KMS-11 (cell line): ENCODE data around the gene DDX51.

ENCODE experiments used
- H2AFZ ChIP-seq: fragments of 200-600 bp; sonication (generic); 2 replicates; pipeline ENCODE4 v1.6.1; 2016; ENCODE audit warnings: antibody characterized with exemption, mixed run types, low read depth
- H3K27ac ChIP-seq: fragments of 200-600 bp; sonication (generic); 2 replicates; pipeline ENCODE4 v1.6.1; 2016; ENCODE audit warnings: mild to moderate bottlenecking, mixed run types
- H3K27me3 ChIP-seq: fragments of 200-600 bp; sonication (generic); 2 replicates; pipeline ENCODE4 v1.6.1; 2017; ENCODE audit warnings: mild to moderate bottlenecking, low read depth, mixed run types, moderate library complexity; ENCODE audit not compliant: insufficient read depth
- H3K36me3 ChIP-seq: fragments of 200-600 bp; sonication (generic); 2 replicates; pipeline ENCODE4 v1.6.1; 2017; ENCODE audit warnings: mild to moderate bottlenecking, mixed run types; ENCODE audit not compliant: insufficient read depth
- H3K4me1 ChIP-seq: fragments of 200-600 bp; sonication (generic); 2 replicates; pipeline ENCODE4 v1.6.1; 2016; ENCODE audit warnings: mild to moderate bottlenecking, low read depth, mixed run types; ENCODE audit not compliant: poor library complexity, severe bottlenecking
- H3K4me2 ChIP-seq: fragments of 200-600 bp; sonication (generic); 2 replicates; pipeline ENCODE4 v1.7.0; 2016; ENCODE audit warnings: mild to moderate bottlenecking, mixed run types
- H3K4me3 ChIP-seq: fragments of 200-600 bp; sonication (generic); IDR thresholded peaks from 2 replicates; pipeline ENCODE4 v1.6.1; 2017; ENCODE audit warnings: low read depth, low read length, mixed read lengths; ENCODE audit not compliant: insufficient read depth
- H3K79me2 ChIP-seq: fragments of 200-600 bp; sonication (generic); 2 replicates; pipeline ENCODE4 v1.6.1; 2016; ENCODE audit warnings: low read depth, mixed run types; ENCODE audit not compliant: insufficient read depth
- H3K9ac ChIP-seq: fragments of 200-600 bp; sonication (generic); 2 replicates; pipeline ENCODE4 v1.6.1; 2016; ENCODE audit warnings: mild to moderate bottlenecking, mixed run types
- H4K20me1 ChIP-seq: fragments of 200-600 bp; sonication (generic); 2 replicates; pipeline ENCODE4 v1.6.1; 2016; ENCODE audit warnings: mild to moderate bottlenecking, mixed run types; ENCODE audit not compliant: insufficient read depth
- TF ChIP-seq, protein P1 (sequence below): fragments of 200-600 bp; sonication (generic); conservative IDR thresholded peaks from 2 replicates; pipeline ENCODE4 v1.6.1; 2017; ENCODE audit warnings: low read depth, mild to moderate bottlenecking, antibody characterized with exemption, low read length, moderate library complexity, mixed read lengths

DDX51 gene

GRCh38 chr12:132117558-132117875 is 26.6 kb downstream of the DDX51 start:
- H3K79me2 ChIP-seq = no peaks in the 10 kb centered on the region
- no peaks in the 10 kb centered on the region for H4K20me1 ChIP-seq
- TF ChIP-seq, protein P1, sequence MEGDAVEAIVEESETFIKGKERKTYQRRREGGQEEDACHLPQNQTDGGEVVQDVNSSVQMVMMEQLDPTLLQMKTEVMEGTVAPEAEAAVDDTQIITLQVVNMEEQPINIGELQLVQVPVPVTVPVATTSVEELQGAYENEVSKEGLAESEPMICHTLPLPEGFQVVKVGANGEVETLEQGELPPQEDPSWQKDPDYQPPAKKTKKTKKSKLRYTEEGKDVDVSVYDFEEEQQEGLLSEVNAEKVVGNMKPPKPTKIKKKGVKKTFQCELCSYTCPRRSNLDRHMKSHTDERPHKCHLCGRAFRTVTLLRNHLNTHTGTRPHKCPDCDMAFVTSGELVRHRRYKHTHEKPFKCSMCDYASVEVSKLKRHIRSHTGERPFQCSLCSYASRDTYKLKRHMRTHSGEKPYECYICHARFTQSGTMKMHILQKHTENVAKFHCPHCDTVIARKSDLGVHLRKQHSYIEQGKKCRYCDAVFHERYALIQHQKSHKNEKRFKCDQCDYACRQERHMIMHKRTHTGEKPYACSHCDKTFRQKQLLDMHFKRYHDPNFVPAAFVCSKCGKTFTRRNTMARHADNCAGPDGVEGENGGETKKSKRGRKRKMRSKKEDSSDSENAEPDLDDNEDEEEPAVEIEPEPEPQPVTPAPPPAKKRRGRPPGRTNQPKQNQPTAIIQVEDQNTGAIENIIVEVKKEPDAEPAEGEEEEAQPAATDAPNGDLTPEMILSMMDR = no peak
- H2AFZ ChIP-seq = no peak overlapping the region
- no peak overlapping the region for H3K4me2 ChIP-seq
- H3K4me3 ChIP-seq = no peak overlapping the region
- H3K36me3 ChIP-seq = no peaks in the 10 kb centered on the region
- no peaks in the 10 kb centered on the region for H3K4me1 ChIP-seq
- no peak overlapping the region for H3K9ac ChIP-seq
- no peak overlapping the region for H3K27ac ChIP-seq
- no peaks in the 10 kb centered on the region for H3K27me3 ChIP-seq

- no peaks in the 10 kb centered on the region for H3K27me3 ChIP-seq
- no peaks in the 10 kb centered on the region for H3K4me1 ChIP-seq
- H2AFZ ChIP-seq = no peak overlapping the region
- no peak overlapping the region for H3K4me3 ChIP-seq
- no peak overlapping the region for H3K4me2 ChIP-seq
- TF ChIP-seq, protein P1 = no peak
- no peaks in the 10 kb centered on the region for H3K36me3 ChIP-seq
- no peaks in the 10 kb centered on the region for H4K20me1 ChIP-seq
- no peaks in the 10 kb centered on the region for H3K79me2 ChIP-seq
- no peak overlapping the region for H3K27ac ChIP-seq
- no peak overlapping the region for H3K9ac ChIP-seq
Measured at GRCh38 chr12:132116709-132117557, 27.2 kb downstream of the DDX51 start.

DNA sequence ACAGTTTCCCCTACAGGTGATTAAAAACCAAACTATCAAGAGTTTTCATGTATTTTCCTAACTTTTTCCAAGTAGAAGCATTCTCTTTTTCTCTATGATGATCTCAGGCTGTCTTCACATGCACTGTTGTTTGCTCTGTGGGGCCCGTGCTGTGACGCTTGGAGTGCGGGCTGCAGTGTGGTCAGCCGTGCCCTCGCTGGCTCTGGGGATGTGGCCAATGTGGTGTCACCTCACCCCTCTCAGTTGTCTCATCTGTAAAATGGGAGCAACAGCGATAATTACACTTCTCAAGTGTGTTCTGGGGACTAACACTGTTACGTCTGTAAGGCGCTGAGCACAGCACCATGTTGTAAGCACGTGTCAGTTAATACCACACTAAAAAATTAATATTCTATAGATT is 28.6 kb downstream of the DDX51 start:
- H3K27me3 ChIP-seq = no peaks in the 10 kb centered on the region
- no peak overlapping the region for H3K4me3 ChIP-seq
- TF ChIP-seq, protein P1 = no peak
- H3K4me2 ChIP-seq = no peak overlapping the region
- H3K79me2 ChIP-seq = no peaks in the 10 kb centered on the region
- H2AFZ ChIP-seq = no peak overlapping the region
- no peak overlapping the region for H3K27ac ChIP-seq
- H4K20me1 ChIP-seq = no peaks in the 10 kb centered on the region
- no peaks in the 10 kb centered on the region for H3K4me1 ChIP-seq
- H3K9ac ChIP-seq = no peak overlapping the region
- H3K36me3 ChIP-seq = no peaks in the 10 kb centered on the region

DNA sequence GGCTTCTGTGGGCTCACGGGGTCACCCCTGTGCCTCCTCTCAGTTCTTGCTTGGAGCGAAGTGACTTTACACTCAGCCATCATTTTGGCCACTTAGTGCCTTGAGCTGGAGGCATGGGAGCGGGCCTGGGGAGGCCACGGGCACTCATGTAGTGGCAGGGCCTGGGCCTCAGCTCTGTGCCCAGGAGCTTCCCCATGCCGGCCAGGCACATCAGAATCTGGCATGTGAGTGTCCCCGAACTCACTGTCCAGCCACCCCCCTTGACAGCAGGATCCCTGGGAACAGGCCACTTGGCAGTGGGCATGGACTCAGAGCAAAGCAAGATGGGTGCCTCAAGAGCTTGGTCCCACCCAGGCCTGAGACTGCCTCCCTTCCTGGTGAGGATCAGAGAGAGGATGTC is 29.5 kb downstream of the DDX51 start:
- TF ChIP-seq, protein P1 = no peak
- Histone ChIP-seq H3K9ac (no peak overlapping the region), H3K4me3 (no peak overlapping the region), H3K4me2 (no peak overlapping the region), H3K27ac (no peak overlapping the region), H3K27me3 (no peaks in the 10 kb centered on the region), H3K4me1 (no peaks in the 10 kb centered on the region), H2AFZ (no peak overlapping the region), H4K20me1 (no peaks in the 10 kb centered on the region), H3K79me2 (no peaks in the 10 kb centered on the region), H3K36me3 (no peaks in the 10 kb centered on the region)
